GM19023 (cell line): ENCODE results near the gene FLOT1.
"Not testable (repeated sequence)": the region's sequence is repeated elsewhere in the genome, so short reads cannot be mapped to it uniquely, and the experiment has no call there.

Experiments used
- ATAC-seq: cut with Tn5 transposase; IDR thresholded peaks from one replicate; pipeline ENCODE4 v1.9.1; 2021; ENCODE audit warnings: mild to moderate bottlenecking, moderate library complexity; ENCODE audit not compliant: unreplicated experiment

FLOT1 gene

DNA sequence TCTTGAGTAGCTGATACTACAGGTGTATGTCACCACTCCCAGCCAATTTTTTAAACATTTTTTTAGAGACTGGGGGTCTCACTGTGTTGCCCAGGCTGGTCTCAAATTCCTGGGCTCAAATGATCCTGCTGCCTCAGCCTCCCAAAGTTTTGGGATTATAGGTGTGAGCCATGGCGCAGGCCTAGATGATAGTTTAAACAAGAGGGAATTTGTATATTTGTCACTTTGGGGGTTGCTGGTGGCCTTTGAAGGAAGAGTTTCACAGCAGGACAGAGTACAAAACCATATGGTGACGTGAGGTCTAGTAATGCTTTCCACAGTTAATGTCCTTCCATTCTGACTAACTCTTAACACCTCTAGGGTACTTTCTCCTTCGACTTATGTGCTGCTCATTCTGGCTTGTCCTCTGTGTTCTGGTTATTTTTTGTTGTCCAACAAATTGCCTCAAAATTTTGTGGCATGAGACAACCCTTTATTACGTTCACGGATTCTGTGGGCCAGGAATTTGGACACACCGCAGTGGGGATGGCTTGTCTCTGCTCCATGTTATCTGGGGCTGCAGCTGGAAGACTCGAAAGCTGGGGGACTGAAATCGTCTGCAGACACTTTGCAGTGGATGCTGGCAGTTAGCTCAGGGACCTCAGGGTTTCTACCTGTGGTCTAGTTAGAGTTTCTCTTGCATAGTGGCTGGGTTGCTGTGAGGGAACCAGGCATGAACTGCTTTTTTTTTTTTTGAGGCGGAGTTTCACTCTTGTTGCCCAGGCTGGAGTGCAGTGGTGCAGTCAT is 24.9 kb upstream of the FLOT1 start:
- peak; percentile 64 for ATAC-seq

DNA sequence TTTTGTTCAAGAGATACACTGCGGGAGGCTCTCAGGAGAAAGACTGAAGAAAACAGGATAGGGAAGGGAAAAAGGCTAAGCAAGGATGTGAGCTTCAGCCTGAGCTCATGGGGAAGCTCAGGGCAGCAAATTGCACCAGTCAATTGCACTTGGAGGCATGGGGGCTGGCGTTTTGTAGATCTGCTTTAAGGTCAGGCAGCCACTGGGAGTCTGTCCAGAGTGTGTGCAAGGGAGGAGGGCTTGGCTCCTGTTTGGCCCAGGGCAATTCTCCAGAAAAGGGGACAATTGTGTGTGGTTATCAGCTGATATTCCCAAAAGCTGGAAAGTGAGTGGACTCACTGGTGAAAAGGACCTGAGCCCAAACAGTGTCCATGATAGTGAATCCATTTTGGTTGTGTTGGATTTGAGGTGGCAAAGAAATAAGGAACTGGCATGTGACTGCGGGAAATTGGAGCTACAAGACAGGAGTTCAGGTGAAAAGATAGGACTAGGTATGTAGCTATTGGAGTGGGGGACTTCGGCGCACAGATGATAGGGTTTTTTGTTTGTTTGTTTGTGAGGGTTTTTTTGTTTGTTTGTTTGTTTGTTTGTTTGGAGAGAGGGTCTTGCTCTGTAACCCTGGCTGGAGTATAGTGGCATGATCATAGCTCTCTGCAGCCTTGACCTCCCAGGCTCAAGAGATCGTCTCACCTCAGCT is 24.1 kb upstream of the FLOT1 start:
- no peak for ATAC-seq

DNA sequence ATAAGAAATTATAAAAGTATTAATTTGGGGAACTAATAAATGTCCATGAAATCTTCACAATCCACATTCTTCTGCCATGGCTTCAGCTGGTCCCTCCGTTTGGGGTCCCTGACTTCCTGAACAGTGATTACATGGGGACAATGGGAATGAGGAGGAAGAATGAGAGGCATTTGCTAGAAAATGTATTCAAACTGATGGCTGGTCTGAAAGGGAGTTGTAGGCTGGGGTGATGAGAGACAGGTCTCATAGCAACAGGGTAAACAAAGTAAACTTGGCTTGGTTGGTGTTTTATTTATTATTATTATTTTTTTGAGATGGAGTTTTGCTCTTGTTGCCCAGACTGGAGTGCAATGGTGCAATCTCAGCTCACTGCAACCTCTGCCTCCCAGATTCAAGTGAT is 23.0 kb upstream of the FLOT1 start:
- not testable (repeated sequence) for ATAC-seq

DNA sequence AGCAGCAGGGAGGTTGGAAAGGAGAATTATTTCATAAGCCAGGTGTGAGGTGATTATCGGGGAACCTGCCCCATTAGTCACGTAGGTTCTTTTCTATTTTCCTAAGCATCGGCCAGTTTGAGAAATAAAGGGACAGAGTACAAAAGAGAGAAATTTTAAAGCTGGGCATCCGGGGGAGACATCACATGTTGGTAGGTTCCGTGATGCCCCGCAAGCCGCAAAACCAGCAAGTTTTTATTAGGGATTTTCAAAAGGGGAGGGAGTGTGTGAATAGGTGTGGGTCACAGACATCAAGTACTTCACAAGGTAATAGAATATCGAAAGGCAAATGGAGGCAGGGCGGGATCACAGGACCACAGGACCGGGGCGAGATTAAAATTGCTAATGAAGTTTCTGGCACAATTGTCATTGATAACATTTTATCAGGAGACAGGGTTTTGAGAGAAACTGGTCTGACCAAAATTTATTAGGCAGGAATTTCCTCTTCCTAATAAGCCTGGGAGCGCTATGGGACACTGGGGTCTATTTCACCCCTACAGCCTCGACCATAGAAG is 22.1 kb upstream of the FLOT1 start:
- ATAC-seq, result not testable (repeated sequence)

DNA sequence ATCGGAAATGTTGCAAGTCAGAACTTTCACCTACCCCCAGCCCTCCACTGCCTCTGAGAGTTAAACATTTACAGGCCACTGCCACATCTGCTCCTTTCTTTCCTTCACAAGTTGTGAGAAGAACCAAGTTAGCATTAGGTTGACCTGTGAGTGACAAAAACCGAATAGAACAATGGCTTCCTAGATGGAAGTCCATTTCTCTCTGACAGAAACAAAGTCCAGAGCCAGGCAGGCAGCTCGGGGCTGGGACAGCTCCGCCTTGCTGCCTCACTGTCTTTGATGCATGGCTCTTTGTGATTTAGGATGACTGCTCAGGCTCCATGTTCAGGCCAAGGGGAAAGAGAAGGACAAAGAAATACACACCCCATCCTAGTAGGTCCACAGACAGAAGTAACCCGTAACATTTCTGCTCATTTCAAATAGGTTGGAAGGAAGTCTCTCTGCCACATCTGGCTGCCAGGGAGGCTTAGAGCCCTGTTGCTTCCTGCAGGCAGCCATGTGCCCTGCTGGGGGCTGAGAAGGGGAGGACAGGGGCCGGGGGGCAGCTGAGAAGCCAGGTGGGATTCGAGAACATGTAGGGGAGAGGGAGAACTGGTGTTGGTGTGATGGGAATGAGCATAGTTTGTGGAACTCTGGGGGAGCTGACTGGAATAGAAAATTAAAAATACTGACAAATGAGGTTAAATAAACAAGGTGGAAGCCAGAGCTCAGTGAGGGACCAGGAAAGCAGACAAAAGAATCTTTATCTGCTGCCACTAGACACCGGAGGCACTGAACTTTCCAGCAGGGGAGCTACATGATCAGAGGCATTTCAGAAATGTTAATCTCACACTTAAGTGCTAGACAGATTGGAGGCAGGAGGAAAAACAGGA is 21.4 kb upstream of the FLOT1 start:
- ATAC-seq, result no peak

DNA sequence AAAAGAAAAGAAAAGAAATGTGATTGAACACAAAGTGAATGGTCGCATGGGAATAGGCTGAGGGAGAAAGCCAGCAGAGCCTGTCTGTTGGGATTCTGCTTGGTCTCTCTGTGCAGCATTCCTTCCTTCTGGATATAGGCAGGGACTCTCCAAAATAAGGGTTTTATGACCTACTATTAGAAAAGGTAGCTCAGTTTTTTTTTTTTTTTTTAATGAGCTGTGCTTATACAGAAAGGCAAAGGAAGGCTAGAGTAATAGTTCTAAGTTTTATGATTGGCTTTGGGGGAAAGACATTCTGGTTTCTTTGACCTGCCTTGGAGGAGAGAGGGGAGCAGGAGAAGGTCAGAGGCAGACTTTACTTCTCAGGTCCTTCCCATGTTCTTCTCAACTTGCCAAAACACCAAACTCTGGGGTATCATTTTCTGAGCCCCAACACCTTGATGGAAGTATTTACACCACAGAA is 20.7 kb upstream of the FLOT1 start:
- ATAC-seq, result no peak

DNA sequence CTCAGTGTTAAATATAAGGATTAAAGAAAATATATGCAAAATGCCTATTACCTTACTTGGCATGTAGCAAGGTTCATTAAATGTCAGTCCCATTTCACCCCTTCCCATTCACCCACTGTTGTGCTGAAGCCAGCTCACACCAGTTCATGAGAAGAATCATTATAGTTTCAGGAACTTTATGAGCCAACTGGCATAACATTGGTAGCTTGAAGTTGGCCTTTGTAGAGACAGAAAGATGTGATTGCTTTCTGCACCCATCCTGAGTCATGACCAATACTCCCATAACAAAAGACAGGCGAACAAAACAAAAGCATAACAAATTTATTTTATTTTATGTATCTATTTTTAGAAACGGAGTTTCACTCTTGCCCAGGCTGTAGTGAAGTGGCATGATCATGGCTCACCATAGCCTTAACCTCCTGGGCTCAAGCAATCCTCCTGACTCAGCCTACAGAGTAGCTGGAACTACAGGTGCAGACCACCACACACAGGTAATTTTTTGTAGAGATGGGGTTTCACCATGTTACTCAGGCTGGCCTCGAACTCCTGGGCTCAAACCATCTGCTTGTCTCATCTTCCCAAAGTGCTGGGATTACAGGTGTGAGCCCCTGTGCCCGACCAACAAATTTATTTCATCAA is 19.4 kb upstream of the FLOT1 start:
- no peak for ATAC-seq

DNA sequence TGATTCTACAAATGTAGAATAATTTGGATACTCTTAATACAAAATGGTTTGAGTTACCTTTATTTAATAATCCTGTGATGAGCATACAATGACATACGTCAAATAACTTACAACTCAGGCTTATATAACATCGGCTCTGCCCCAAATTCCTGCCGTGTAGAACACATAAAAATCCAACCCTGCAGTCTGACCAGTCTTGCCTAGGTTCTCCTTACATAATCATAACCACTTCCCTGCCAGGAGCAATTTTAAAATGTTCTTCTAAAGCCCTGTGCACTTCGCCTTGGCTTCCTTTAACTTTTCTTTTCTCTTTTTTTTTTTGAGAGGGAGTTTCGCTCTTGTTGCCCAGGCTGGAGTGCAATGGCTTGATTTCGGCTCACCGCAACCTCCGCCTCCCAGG is 18.1 kb upstream of the FLOT1 start:
- ATAC-seq, result no peak

DNA sequence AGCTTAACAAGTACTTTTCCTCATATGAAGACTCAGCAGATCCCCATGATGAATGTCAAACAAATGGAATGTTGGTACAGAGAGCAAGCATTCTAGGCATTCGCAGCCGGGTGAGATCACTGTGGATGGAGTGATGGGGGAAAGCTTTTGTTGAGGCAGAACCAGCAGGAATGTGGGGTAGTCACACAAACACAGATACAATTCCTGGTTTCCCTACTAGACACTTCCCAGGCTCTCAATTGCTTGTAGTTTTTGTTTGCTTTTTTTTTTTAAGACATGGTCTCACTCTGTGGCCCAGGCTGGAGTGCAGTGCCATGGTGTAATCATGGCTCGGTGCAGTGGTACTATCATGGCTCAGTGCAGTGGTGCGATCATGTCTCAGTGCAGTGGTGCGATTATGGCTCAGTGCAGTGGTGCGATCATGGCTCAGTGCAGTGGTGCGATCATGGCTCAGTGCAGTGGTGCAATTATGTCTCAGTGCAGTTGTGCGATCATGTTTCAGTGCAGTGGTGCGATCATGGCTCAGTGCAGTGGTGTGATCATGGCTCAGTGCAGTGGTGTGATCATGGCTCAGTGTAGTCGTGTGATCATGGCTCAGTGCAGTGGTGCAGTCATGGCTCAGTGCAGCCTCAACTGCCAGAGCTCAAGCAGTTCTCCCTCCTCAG is 17.2 kb upstream of the FLOT1 start:
- no peak for ATAC-seq

DNA sequence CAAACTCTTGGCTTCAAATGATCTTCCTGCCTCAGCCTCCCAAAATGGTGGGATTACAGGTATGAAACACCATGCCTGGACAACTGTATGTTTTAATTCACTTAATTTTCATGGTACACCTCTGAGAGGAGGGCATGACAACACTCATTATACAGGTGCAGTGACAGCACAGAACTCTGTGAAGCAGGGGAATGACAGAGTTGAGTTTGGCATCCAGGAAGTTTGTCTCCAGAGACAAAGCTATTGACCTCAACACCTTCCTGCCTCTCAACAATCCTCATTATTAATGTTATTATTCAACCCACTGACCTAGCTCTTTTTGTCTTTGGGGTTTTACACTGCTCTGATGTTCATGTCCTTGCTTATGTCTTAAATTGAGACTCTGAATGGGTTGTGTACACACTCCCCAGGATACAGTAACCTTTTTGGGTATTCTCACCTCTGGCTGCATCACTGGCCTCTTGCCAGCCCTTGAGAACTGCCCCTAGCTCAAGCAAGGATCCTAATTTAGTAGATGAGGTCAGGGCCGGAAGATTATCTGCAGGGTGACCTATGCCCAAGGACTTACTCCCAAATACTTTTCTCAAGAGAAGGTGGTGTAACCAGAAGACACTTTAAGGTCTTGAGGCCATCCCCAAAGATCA is 14.9 kb upstream of the FLOT1 start:
- ATAC-seq, result no peak

DNA sequence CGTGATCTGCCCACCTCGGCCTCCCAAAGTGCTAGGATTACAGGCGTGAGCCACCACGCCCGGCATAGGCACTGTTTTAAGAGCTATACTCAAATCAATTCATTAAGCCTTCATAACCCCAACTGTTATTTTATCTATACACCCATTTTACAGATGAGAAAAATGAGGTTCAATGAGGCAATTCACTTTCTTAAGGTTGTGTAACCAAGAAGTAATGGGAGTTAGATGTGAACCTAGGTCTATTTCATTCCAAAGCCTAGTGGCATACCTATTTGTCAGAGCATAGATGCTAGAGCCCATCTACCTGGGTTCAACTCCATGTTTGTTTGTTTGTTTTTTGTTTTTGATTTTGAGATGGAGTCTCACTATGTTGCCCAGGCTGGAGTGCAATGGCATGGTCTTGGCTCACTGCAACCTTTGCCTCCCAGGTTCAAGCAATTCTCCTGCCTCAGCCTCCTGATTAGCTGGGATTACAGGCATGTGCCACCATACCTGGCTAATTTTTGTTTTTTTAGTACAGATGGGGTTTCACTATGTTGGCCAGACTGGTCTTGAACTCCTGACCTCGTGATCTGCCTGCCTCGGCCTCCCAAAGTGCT is 14.0 kb upstream of the FLOT1 start:
- ATAC-seq, result not testable (repeated sequence)

DNA sequence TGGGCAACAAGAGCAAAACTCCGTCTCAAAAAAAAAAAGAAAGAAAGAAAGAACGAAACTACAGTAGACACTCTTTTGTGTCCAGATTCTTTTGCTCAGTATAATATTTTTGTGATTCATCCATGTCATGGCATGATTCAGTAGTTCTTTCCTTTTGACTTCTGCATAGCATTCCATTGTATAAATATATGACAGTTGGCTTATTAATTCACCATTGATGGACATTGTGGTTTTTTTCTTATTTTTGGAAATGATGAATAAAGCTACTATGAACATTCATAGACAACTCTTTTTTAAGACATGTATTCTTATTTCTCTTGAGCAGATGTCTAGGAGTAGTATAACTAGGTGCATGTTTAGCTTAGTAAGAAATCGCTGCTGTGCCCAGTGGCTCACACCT is 12.1 kb upstream of the FLOT1 start:
- no peak for ATAC-seq

DNA sequence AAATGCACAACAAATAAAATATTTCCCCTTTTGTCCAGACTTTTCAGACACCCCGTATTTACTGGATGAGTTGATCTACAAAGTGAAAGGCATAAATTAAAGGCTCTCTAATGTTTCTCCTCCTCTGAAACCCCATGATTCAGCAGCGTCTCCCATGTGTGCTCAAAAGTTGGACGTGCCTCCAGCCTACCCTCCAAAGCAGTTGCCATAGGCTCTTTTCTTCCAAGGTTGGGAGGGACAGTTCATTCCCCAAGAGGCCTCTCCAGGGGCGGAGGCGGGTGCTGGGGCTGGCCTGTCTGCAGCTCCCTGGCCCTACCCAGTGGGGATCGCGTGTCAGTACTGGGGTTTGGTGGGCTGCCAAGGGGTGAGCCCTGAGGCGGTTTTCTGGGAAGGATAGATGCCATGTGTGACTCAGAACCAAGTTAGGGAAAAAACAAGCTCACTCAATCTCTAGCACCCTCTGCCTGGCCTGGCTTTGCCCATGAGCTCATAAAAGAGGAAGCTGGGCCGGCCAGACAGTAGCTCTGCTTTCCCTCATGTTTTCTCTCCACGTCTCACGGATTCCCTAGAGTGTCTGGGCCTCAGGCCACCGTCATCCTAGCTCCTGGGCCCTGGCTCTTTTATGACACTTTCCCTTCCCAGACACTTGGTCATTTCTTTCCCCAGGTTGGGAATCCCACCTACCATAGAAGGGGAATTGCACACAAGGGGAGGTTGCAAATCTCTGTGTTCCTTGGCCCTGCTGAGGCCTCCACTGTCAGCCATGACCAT is 9.9 kb upstream of the FLOT1 start:
- no peak for ATAC-seq

DNA sequence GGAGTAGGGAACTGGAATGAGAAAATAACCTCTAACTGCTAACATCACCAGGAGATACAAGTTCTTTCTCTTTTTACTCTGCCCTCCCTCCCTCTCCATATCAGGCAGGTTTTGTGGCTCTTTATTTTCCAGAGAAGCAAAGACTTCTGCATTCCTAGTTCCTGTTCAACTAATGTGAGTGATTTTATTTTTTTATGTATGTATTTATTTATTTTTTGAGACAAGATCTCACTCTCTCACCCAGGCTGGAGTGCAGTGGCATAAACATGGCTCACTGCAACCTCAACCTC is 7.8 kb upstream of the FLOT1 start:
- ATAC-seq, result no peak

DNA sequence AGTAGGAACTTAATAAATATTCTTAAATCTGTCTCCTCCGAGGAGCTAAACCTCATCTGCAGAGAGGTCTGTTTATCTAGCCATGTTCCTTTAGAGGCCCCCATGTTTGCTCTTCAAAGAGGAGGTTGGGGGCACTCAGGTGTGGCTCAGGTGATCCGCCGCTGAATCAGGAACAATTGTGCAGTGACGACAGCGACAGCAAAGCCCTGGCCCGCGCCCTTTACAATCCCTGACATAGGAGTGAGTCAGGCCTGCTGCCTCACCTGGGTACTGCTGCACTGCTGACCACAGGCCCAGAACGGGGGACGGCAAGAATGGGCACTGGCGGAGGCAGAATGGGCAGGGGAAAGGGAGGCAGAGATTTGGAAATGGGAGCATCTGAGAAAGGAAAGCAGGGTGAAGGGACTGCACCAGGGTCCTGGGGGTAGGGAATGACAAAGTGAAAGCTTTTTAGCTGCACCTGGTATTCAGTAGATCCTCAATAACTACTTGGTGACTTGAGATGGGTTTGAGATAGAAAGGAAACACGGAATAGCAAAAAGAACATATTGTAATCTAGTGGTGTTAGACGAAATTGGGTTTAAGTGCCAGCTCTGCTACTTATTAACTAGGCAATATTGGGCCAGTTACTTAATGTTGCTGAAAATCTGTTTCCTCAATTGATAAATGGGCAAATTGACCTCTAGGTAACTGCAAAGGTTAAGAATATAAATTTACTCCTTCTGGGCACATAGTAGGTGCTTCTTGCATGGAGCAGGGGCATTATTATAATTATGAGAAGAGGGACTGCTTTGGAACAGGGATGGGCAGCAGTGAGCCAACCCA is 7.3 kb upstream of the FLOT1 start:
- no peak for ATAC-seq

DNA sequence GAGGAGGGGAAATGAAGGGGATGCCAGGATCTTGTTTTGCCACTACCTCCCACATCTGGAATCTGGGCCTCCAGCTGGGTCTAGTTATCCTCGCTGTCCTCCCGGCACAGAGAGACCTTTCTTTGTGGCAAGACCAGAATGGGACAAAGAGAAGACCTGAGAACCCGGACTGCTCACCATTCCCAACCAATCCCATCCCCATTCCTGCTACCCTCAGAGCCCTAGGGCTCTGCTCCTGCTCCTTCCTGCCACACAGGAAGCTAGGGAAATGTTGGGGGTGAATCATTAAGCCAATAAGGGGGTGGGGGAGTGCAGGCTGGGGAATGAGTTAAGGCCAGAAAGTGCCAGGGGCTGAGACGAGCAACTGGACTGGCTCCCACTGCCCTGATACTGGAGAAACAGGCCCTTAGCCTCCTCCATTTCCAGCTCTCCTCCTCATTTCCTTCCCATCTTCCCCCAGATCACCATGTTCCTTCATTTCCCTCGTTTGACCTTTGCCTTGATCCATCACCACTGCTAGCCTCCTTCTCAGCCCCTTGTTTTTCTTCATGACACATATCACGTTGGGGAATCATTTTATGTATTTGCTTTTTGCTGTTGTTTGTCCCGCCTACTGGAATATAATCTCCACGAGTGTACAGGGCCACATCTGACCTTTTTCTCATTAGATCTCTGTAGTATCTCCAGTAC is 6.5 kb upstream of the FLOT1 start:
- no peak for ATAC-seq
